Large intestine (tissue), 3 donors: Measurements from ENCODE around the gene SEMA3A. TPM values are rescaled to one million over a fixed set of nuclear protein-coding genes. Genes with fewer than 3 reads are reported as not detected.

Experiments
- DNase-seq, 2 donors: peaks; one replicate each; pipeline versions ENCODE4 v3.0.0 to v3.0.0-alpha.2; 2013
- H3K27ac ChIP-seq: one replicate; pipeline ENCODE4 v1.5.1; 2013; ENCODE audit warnings: low read length
- H3K27me3 ChIP-seq: 2 replicates; pipeline ENCODE4 v1.6.1; 2013; ENCODE audit warnings: low read length; ENCODE audit not compliant: control insufficient read depth, insufficient read depth
- H3K36me3 ChIP-seq: 2 replicates; pipeline ENCODE4 v1.6.1; 2013; ENCODE audit warnings: low read length; ENCODE audit not compliant: control insufficient read depth, insufficient read depth
- H3K4me1 ChIP-seq: one replicate; pipeline ENCODE4 v1.6.1; 2013; ENCODE audit warnings: low read length; ENCODE audit not compliant: control insufficient read depth, insufficient read depth
- H3K4me3 ChIP-seq: one replicate; pipeline ENCODE4 v1.5.1; 2013; ENCODE audit warnings: low read length
- H3K9me3 ChIP-seq: one replicate; pipeline ENCODE4 v1.6.1; 2013; ENCODE audit warnings: mild to moderate bottlenecking, low read depth, low read length, moderate library complexity; ENCODE audit not compliant: control insufficient read depth
- WGBS: methylation state at CpG from one replicate; pipeline ENCODE4 v1.1.5; 2013; ENCODE audit warnings: low lambda C conversion rate; ENCODE audit not compliant: insufficient coverage; 5-methylcytosine and 5-hydroxymethylcytosine counted together
- polyA plus RNA-seq: library from polyadenylated mRNA; unstranded; fragments of 120-200 nt; gene quantifications from one replicate; pipeline ENCODE4 v1.2.1, GENCODE V29; 2013

Gene SEMA3A
- polyA plus RNA-seq, 1 donor: 11.7 TPM

DNA sequence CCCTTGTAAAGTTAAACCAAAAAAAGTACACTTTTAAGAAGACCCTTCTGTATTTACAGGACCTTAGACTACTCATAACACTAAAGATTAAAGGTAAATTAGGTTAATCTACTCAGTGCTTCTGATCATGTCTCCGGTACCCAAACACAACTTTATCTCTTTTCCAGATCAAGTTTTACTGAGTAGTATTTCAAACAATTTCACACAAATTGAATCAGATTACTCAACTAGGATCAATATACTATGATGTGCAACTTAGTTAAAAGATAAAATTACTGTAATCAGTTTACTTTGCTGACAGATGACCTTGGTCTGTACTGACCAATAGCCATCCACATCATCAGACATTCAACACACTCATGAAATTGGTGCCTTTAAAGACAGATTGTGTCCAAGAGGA is 191.4 kb downstream of the SEMA3A start:
- Histone ChIP-seq H3K36me3 (no peaks in the 10 kb centered on the region), H3K4me1 (no peaks in the 10 kb centered on the region), H3K9me3 (no peaks in the 10 kb centered on the region), H3K27me3 (no peaks in the 10 kb centered on the region), H3K27ac (no peak overlapping the region), H3K4me3 (no peak overlapping the region)
- WGBS: no CpG with 5 or more reads among the region's 1 CpG
- no peak for DNase-seq

DNA sequence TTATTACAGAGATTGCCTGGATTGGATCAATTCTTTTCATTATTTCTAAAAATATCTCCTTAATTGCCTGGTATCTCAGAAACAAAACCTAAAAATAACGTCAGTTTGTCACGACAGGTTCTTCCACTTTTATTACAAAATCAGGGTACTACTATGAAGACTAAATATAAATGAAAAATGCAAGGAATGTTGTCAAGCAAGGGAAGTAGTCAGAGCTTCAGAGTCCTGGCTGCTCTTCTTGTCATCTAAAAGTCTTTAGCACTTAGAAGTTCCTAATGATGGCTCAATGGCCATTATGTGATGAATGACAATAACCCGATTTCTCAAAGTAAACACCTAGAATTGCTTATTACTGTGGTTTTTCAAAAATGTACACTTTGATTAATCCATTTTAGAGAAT is 192.2 kb downstream of the SEMA3A start:
- H3K27ac ChIP-seq: no peak overlapping the region
- H3K9me3 ChIP-seq: no peaks in the 10 kb centered on the region
- H3K4me1 ChIP-seq: no peaks in the 10 kb centered on the region
- DNase-seq: no peak
- H3K36me3 ChIP-seq: no peaks in the 10 kb centered on the region
- WGBS: 83% methylated on average over 2 of the region's 3 CpGs
- no peak overlapping the region for H3K4me3 ChIP-seq
- H3K27me3 ChIP-seq: no peaks in the 10 kb centered on the region

DNA sequence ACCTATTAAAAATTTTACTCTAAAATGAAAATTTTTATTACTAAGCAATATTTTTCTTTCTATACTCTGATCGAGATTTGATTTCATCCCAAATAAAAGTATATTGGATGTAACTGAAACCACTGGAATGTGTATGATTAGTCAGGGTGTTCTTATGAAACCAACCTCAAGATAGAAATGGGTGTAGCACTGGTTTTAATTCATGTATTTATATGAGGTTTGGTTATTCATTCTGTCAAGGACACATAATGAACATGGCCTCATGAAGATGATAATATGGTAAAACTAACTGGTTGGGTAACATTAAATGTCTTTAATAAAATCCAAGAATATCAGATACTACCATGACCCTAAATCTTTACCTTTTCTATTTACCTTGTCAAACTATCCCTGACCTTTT is 197.7 kb downstream of the SEMA3A start:
- Histone ChIP-seq H3K9me3 (no peaks in the 10 kb centered on the region), H3K27ac (no peak overlapping the region), H3K4me1 (no peaks in the 10 kb centered on the region), H3K4me3 (no peak overlapping the region), H3K36me3 (no peaks in the 10 kb centered on the region), H3K27me3 (no peaks in the 10 kb centered on the region)
- no peak for DNase-seq
- WGBS: 0% methylated on average over 1 of the region's 1 CpG

DNA sequence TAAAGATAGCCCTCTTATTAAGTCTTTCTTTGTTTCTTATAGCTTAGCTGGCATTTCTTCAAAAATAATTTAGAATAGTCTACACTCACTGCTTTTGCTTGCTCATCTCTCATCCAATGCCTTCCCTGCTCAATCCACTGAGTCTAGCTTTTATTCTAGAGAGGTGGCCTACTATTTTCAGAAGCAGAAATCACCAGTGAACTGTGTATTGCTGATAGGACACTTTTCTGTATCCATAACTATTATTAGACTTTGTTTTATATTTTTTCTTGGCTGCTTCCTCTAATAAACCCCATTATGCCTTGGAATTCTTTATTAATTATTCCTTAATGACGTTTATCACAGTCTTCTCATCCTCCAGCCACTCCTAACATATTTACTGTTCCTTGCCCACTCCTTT is 206.8 kb downstream of the SEMA3A start:
- no peak for DNase-seq

DNA sequence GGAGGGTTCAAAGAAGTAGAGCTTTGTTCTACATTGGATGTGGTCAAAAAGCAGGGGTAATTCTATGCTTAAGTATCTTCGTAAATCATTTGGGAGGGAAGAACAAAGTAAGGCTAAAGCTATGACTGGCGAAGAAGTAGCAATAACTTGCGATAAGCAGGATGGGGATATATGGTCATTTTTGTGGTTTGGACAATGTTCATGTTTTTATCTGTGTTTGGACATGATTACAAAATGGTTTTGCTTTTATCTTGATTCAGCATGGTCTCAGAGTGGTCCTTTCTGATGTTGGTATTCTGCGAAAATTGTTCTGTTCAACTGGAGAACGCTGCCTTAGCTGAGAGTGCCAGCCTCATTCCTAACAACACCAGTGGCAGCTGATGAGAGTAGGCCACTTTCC is 208.8 kb downstream of the SEMA3A start:
- Histone ChIP-seq H3K4me3 (no peak overlapping the region), H3K36me3 (no peaks in the 10 kb centered on the region), H3K4me1 (no peaks in the 10 kb centered on the region), H3K27me3 (no peaks in the 10 kb centered on the region), H3K27ac (no peak overlapping the region), H3K9me3 (no peaks in the 10 kb centered on the region)
- WGBS: 100% methylated on average over 3 of the region's 5 CpGs
- no peak for DNase-seq

More for the DNA sequence above, 206.8 kb downstream of the SEMA3A start:
- H3K4me3 ChIP-seq: no peak overlapping the region
- H3K4me1 ChIP-seq: no peaks in the 10 kb centered on the region
- WGBS: 86% methylated on average over 1 of the region's 1 CpG
- no peaks in the 10 kb centered on the region for H3K9me3 ChIP-seq
- no peaks in the 10 kb centered on the region for H3K36me3 ChIP-seq
- no peaks in the 10 kb centered on the region for H3K27me3 ChIP-seq
- no peak overlapping the region for H3K27ac ChIP-seq

DNA sequence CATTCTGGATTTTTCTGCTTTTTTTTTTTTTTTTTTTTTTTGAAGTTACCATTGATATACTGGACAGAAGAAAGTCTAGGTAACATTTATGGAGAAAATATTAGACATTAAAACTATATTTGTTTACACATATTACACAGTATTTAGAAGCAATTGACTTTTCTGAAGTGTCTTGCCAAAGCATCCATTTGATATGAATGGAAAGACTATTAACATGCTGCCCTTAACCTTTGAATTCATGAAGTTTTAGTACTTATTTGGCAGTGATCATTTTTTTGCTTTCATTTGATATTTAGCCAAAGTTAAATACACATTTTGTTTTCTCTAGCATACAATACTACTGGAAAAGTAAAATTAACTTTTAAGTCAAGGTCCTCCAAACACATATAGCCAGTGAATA is 210.0 kb downstream of the SEMA3A start:
- Histone ChIP-seq H3K4me3 (no peak overlapping the region), H3K27ac (no peak overlapping the region), H3K27me3 (no peaks in the 10 kb centered on the region), H3K4me1 (no peaks in the 10 kb centered on the region), H3K36me3 (no peaks in the 10 kb centered on the region), H3K9me3 (no peaks in the 10 kb centered on the region)
- no peak for DNase-seq

DNA sequence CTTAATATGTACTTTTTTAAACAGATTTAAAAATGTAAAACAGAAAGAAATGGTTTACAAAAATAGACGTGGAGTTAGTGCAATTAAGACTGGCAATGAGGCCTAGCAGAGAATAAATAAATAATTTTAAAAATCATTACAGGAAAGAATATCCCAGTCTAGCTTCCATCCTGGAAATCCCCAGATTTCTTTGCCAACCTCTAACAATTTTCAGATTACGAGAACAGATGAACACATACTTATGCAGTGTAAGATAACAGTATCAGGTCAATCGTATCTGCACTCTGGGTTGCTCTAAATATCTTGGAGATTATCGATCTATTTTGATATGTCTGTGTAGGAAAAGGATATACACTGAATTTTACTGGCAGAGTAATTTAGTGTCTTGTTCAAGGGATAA is 210.5 kb downstream of the SEMA3A start:
- no peak overlapping the region for H3K27ac ChIP-seq
- no peak for DNase-seq
- H3K36me3 ChIP-seq: no peaks in the 10 kb centered on the region
- WGBS: 82% methylated on average over 2 of the region's 4 CpGs
- no peak overlapping the region for H3K4me3 ChIP-seq
- H3K9me3 ChIP-seq: no peaks in the 10 kb centered on the region
- H3K4me1 ChIP-seq: no peaks in the 10 kb centered on the region
- no peaks in the 10 kb centered on the region for H3K27me3 ChIP-seq

DNA sequence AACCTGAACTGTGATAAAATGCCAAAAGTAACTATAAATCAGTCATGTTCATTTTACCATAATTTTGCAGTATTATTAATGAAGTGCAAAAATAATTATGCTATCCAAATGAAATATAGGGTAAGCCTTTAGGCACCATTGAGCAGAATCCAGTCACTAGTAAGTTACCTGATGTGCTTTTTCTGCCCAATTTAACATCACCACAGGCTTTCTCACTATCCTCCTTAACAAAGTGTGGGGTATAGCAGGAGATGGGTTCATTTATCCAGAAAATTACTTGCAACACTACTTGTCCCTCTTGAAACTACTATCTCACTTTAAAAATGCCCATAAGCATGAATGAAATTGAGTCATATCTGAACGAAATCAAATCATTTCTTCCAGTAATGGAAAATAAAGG is 211.0 kb downstream of the SEMA3A start:
- WGBS: no CpG with 5 or more reads among the region's 1 CpG
- no peak overlapping the region for H3K27ac ChIP-seq
- H3K4me1 ChIP-seq: no peaks in the 10 kb centered on the region
- no peaks in the 10 kb centered on the region for H3K36me3 ChIP-seq
- H3K27me3 ChIP-seq: no peaks in the 10 kb centered on the region
- no peaks in the 10 kb centered on the region for H3K9me3 ChIP-seq
- DNase-seq: no peak
- H3K4me3 ChIP-seq: no peak overlapping the region

DNA sequence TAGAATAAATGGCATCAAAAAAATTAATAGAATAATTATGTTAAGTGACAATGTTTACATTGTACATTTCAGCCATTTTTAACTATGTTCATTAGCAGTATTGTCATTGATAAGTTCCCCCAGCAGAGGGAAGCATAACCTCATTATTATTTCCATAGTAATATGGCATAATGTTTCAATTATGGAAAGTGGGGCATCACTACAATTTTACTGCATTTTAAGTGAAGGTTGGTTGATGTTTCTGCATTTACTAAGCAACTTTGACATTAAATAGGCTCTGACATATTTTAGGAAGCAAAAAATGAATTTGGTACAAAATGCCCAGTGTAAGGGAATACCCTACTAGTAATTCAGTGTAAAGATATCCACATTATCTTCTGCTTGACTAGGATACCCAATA is 218.3 kb downstream of the SEMA3A start:
- DNase-seq: peak; percentile 11 to 33
- Histone ChIP-seq H3K4me1 (no peaks in the 10 kb centered on the region), H3K4me3 (no peak overlapping the region)

DNA sequence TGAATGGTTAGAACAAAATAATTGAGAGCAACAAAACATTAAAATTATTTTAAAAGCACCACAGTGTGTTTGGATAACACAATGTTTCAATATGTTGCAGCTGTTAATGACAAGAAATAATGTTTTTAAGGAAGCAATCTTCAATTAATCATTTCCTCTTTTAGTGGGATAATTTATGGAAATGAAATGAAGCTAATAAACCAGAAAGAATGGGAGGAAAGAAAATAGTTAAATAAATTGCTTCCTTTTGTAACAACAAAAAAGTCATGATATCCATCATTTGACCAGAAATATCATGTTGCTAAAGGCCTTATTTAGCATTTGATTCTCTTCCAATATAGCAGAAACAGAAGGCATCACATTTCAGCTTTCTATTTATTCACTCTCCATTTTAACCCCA is 224.5 kb downstream of the SEMA3A start:
- H3K27me3 ChIP-seq: no peaks in the 10 kb centered on the region
- no peak overlapping the region for H3K4me3 ChIP-seq
- H3K9me3 ChIP-seq: no peaks in the 10 kb centered on the region
- H3K4me1 ChIP-seq: no peaks in the 10 kb centered on the region
- H3K27ac ChIP-seq: no peak overlapping the region
- DNase-seq: no peak
- H3K36me3 ChIP-seq: no peaks in the 10 kb centered on the region

More for the DNA sequence above, 218.3 kb downstream of the SEMA3A start:
- Histone ChIP-seq H3K27me3 (no peaks in the 10 kb centered on the region), H3K36me3 (no peaks in the 10 kb centered on the region), H3K9me3 (no peaks in the 10 kb centered on the region), H3K27ac (no peak overlapping the region)

DNA sequence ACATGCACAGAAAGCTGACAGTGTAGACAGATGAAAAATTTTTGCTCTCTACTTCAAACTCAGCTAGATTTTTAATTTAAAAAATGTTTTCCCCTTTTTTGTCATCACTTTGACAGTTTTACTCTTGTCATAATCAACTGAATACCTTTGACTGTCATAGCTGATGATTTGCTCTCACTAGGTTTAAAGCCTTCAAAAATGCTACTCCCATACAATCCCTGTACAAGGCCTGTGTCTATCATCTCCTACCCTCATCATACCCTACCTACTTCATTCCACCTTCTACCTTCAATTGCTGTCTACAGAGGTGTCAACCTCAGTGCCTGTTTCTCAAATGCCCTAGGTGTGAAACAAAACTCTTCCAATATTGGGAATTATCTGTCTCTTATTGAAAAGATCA is 230.3 kb downstream of the SEMA3A start:
- Histone ChIP-seq H3K27ac (no peak overlapping the region), H3K9me3 (no peaks in the 10 kb centered on the region)

DNA sequence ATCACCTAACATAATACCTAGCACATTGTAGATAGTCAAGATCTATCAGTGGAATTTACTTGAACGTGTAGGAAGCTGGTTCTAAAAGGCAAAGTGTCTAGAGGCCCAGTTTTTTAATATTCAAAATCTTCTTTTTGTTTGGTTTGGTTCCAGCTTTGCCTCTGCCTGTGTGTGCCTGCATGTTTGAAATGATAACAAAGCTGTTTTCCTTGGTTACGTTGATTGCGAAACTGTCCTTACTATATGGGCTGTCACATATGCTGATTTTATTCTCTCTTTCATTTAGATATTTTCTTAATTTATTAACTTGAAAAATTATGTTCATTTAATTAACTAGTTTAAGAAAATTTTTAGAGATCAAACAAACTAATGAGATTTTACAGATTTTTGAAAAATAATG is 237.3 kb downstream of the SEMA3A start:
- DNase-seq: no peak
- no peaks in the 10 kb centered on the region for H3K4me1 ChIP-seq
- H3K27ac ChIP-seq: no peak overlapping the region
- H3K9me3 ChIP-seq: no peaks in the 10 kb centered on the region
- peaks cover 4% of the 10 kb centered on the region for H3K36me3 ChIP-seq
- no peak overlapping the region for H3K4me3 ChIP-seq
- no peaks in the 10 kb centered on the region for H3K27me3 ChIP-seq
- WGBS: 83% methylated on average over 2 of the region's 3 CpGs

More for the DNA sequence above, 230.3 kb downstream of the SEMA3A start:
- DNase-seq: no peak
- no peaks in the 10 kb centered on the region for H3K27me3 ChIP-seq
- H3K4me1 ChIP-seq: no peaks in the 10 kb centered on the region
- H3K36me3 ChIP-seq: peaks cover 4% of the 10 kb centered on the region
- no peak overlapping the region for H3K4me3 ChIP-seq
